WTC11 (cell line): ENCODE results near the gene AKT1S1. TPM values are rescaled to one million over a fixed set of nuclear protein-coding genes. Genes with fewer than 3 reads are reported as not detected.
A peak's percentile ranks its signal among the peaks of the same experiment; 100 is the strongest.

ENCODE experiments used
- ATAC-seq: fragments of 200-7000 bp; cut with Tn5 transposase; 2 replicates; pipeline ENCODE4 v1.10.0; 2021; ENCODE audit warnings: mild to moderate bottlenecking, moderate library complexity
- CTCF ChIA-PET: fragments of 300-600 bp; sonication (Branson Sonifier 250); formaldehyde crosslinking; loops from one replicate; lab custom pipeline; 2021; ENCODE audit warnings: antibody characterized with exemption; lab: Charles Lee
- POLR2A ChIA-PET: fragments of 350-600 bp; sonication (Branson Sonifier 250); formaldehyde crosslinking; loops from one replicate; lab custom pipeline; 2021; ENCODE audit warnings: antibody characterized with exemption; lab: Charles Lee
- DNase-seq: peaks from one replicate; pipeline ENCODE4 v3.0.0; 2021; ENCODE audit warnings: low spot score
- H3K27ac Mint-ChIP-seq: 2 replicates; pipeline ENCODE4 v1.8.0; 2021; ENCODE audit warnings: mixed read lengths
- H3K27me3 Mint-ChIP-seq: 2 replicates; pipeline ENCODE4 v1.8.0; 2021; ENCODE audit warnings: low read depth, mild to moderate bottlenecking, moderate library complexity, mixed read lengths
- H3K36me3 Mint-ChIP-seq: 2 replicates; pipeline ENCODE4 v1.8.0; 2021; ENCODE audit warnings: mixed read lengths
- H3K4me1 Mint-ChIP-seq: 2 replicates; pipeline ENCODE4 v1.8.0; 2022; ENCODE audit warnings: mixed read lengths
- H3K4me3 Mint-ChIP-seq: 2 replicates; pipeline ENCODE4 v1.8.0; 2021; ENCODE audit warnings: mild to moderate bottlenecking, moderate library complexity, mixed read lengths
- H3K9me3 Mint-ChIP-seq: 2 replicates; pipeline ENCODE4 v1.8.0; 2021; ENCODE audit warnings: mixed read lengths
- CREM ChIP-seq: sonication (generic); formaldehyde crosslinking; IDR thresholded peaks from 2 replicates; pipeline ENCODE4 v1.8.1; 2022; ENCODE audit warnings: mild to moderate bottlenecking, missing genetic modification reagents, moderate library complexity
- FOXJ3 ChIP-seq: sonication (generic); formaldehyde crosslinking; IDR thresholded peaks from 2 replicates; pipeline ENCODE4 v1.9.0; 2021; ENCODE audit warnings: missing genetic modification reagents, mild to moderate bottlenecking, borderline replicate concordance
- FOXK1 ChIP-seq: sonication (generic); formaldehyde crosslinking; IDR thresholded peaks from 2 replicates; pipeline ENCODE4 v1.8.0; 2022; ENCODE audit warnings: mild to moderate bottlenecking, moderate library complexity, missing genetic modification reagents
- KAT7 ChIP-seq: sonication (generic); formaldehyde crosslinking; IDR thresholded peaks from 2 replicates; pipeline ENCODE4 v1.8.1; 2023; ENCODE audit warnings: missing genetic modification reagents, mild to moderate bottlenecking, borderline replicate concordance
- MXD4 ChIP-seq: fragments of 250-450 bp; sonication (Bioruptor Pico); IDR thresholded peaks from 2 replicates; pipeline ENCODE4 v1.8.0; 2021; ENCODE audit warnings: mild to moderate bottlenecking, moderate library complexity, borderline replicate concordance
- NFATC4 ChIP-seq: fragments of 250-450 bp; sonication (Bioruptor Pico); IDR thresholded peaks from 2 replicates; pipeline ENCODE4 v1.9.0; 2021; ENCODE audit warnings: mild to moderate bottlenecking
- NFE2L1 ChIP-seq: sonication (generic); formaldehyde crosslinking; IDR thresholded peaks from 2 replicates; pipeline ENCODE4 v1.8.1; 2023; ENCODE audit warnings: missing genetic modification reagents
- NR2C2 ChIP-seq: sonication (generic); formaldehyde crosslinking; IDR thresholded peaks from 2 replicates; pipeline ENCODE4 v1.8.0; 2022; ENCODE audit warnings: mild to moderate bottlenecking, missing genetic modification reagents
- SMAD3 ChIP-seq: sonication (generic); formaldehyde crosslinking; IDR thresholded peaks from 2 replicates; pipeline ENCODE4 v1.8.0; 2022; ENCODE audit warnings: missing genetic modification reagents, mild to moderate bottlenecking, borderline replicate concordance
- SP1 ChIP-seq: sonication (generic); formaldehyde crosslinking; conservative IDR thresholded peaks from 2 replicates; pipeline ENCODE4 v1.8.1; 2022; ENCODE audit warnings: missing genetic modification reagents
- TCF7 ChIP-seq: sonication (generic); formaldehyde crosslinking; IDR thresholded peaks from 2 replicates; pipeline ENCODE4 v1.8.0; 2022; ENCODE audit warnings: mild to moderate bottlenecking, low read depth, missing genetic modification reagents, moderate library complexity
- TEAD4 ChIP-seq: sonication (generic); formaldehyde crosslinking; IDR thresholded peaks from 2 replicates; pipeline ENCODE4 v1.8.0; 2022; ENCODE audit warnings: mild to moderate bottlenecking, missing genetic modification reagents
- TP53 ChIP-seq: sonication (generic); formaldehyde crosslinking; IDR thresholded peaks from 2 replicates; pipeline ENCODE4 v1.8.1; 2023; ENCODE audit warnings: mild to moderate bottlenecking, missing genetic modification reagents
- ZNF138 ChIP-seq: sonication (generic); formaldehyde crosslinking; conservative IDR thresholded peaks from 2 replicates; pipeline ENCODE4 v1.8.1; 2022; ENCODE audit warnings: mild to moderate bottlenecking, moderate library complexity, missing genetic modification reagents
- ZNF317 ChIP-seq: sonication (generic); formaldehyde crosslinking; IDR thresholded peaks from 2 replicates; pipeline ENCODE4 v1.8.1; 2023; ENCODE audit warnings: low read depth, mild to moderate bottlenecking, moderate library complexity, missing genetic modification reagents, borderline replicate concordance
- total RNA-seq: library from RNA; stranded (reverse); gene quantifications from 3 replicates; pipeline ENCODE4 v1.2.3, GENCODE V29; 2021
- TF ChIP-seq, protein P1 (sequence below): fragments of 250-450 bp; sonication (Bioruptor Pico); IDR thresholded peaks from 2 replicates; pipeline ENCODE4 v1.9.0; 2021; ENCODE audit warnings: moderate library complexity, mild to moderate bottlenecking, inconsistent platforms, borderline replicate concordance
- TF ChIP-seq, protein P2 (sequence below): sonication (generic); formaldehyde crosslinking; IDR thresholded peaks from 2 replicates; pipeline ENCODE4 v1.8.0; 2022; ENCODE audit warnings: mild to moderate bottlenecking, missing genetic modification reagents
- TF ChIP-seq, protein P3 (sequence below): sonication (generic); formaldehyde crosslinking; IDR thresholded peaks from 2 replicates; pipeline ENCODE4 v1.8.0; 2023; ENCODE audit warnings: missing genetic modification reagents, mild to moderate bottlenecking, borderline replicate concordance
- TF ChIP-seq, protein P4 (sequence below): sonication (generic); formaldehyde crosslinking; IDR thresholded peaks from 2 replicates; pipeline ENCODE4 v1.8.0; 2023; ENCODE audit warnings: mild to moderate bottlenecking, missing genetic modification reagents
- TF ChIP-seq, protein P5 (sequence below): sonication (generic); formaldehyde crosslinking; IDR thresholded peaks from 2 replicates; pipeline ENCODE4 v1.8.0; 2022; ENCODE audit warnings: missing genetic modification reagents

AKT1S1 gene
- total RNA-seq, 1 experiment from 2014 or later: 47.8 TPM

DNA sequence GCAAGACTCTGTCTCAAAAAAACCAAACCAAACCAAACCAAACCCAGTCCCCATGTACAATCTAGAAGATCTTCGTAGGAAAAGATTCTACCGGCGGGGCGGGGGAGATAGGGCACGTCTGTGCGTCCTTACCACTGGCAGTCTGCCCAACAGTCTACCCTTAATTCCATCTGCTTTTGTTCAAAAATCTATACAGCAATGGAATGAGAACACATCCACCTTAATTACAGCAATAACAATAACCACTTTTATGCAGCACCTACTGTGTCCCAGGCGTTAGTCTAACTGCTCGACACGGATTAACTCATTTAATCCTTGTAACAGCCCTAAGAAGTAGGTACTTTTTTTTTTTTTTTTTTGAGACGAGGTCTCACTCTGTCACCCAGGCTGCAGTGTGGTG is 49.4 kb upstream of the AKT1S1 start:
- Mint-ChIP-seq H3K27me3 (peaks cover 4% of the 10 kb centered on the region; the same call in 1 of the 2 replicates), H3K9me3 (no peaks in the 10 kb centered on the region), H3K4me3 (no peak overlapping the region), H3K4me1 (peaks cover 40% of the 10 kb centered on the region), H3K36me3 (peaks cover 31% of the 10 kb centered on the region), H3K27ac (no peak overlapping the region)
- CTCF ChIA-PET: no interaction called here
- TF ChIP-seq KAT7 (CRISPR knock-in tag) (no peak), SMAD3 (CRISPR knock-in tag) (no peak), FOXJ3 (CRISPR knock-in tag) (no peak), FOXK1 (CRISPR knock-in tag) (no peak), MXD4 (CRISPR knock-in tag) (no peak), NFATC4 (CRISPR knock-in tag) (no peak), SP1 (CRISPR knock-in tag) (no peak), NR2C2 (no peak), TEAD4 (no peak), CREM (no peak), NFE2L1 (CRISPR knock-in tag) (no peak), TCF7 (CRISPR knock-in tag) (no peak)
- TF ChIP-seq, protein P1, sequence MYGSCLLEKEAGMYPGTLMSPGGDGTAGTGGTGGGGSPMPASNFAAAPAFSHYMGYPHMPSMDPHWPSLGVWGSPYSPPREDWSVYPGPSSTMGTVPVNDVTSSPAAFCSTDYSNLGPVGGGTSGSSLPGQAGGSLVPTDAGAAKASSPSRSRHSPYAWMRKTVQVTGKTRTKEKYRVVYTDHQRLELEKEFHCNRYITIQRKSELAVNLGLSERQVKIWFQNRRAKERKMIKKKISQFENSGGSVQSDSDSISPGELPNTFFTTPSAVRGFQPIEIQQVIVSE (CRISPR knock-in tag): no peak
- TF ChIP-seq, protein P2, sequence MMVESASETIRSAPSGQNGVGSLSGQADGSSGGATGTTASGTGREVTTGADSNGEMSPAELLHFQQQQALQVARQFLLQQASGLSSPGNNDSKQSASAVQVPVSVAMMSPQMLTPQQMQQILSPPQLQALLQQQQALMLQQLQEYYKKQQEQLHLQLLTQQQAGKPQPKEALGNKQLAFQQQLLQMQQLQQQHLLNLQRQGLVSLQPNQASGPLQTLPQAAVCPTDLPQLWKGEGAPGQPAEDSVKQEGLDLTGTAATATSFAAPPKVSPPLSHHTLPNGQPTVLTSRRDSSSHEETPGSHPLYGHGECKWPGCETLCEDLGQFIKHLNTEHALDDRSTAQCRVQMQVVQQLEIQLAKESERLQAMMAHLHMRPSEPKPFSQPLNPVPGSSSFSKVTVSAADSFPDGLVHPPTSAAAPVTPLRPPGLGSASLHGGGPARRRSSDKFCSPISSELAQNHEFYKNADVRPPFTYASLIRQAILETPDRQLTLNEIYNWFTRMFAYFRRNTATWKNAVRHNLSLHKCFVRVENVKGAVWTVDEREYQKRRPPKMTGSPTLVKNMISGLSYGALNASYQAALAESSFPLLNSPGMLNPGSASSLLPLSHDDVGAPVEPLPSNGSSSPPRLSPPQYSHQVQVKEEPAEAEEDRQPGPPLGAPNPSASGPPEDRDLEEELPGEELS (CRISPR knock-in tag): no peak
- TF ChIP-seq, protein P3, sequence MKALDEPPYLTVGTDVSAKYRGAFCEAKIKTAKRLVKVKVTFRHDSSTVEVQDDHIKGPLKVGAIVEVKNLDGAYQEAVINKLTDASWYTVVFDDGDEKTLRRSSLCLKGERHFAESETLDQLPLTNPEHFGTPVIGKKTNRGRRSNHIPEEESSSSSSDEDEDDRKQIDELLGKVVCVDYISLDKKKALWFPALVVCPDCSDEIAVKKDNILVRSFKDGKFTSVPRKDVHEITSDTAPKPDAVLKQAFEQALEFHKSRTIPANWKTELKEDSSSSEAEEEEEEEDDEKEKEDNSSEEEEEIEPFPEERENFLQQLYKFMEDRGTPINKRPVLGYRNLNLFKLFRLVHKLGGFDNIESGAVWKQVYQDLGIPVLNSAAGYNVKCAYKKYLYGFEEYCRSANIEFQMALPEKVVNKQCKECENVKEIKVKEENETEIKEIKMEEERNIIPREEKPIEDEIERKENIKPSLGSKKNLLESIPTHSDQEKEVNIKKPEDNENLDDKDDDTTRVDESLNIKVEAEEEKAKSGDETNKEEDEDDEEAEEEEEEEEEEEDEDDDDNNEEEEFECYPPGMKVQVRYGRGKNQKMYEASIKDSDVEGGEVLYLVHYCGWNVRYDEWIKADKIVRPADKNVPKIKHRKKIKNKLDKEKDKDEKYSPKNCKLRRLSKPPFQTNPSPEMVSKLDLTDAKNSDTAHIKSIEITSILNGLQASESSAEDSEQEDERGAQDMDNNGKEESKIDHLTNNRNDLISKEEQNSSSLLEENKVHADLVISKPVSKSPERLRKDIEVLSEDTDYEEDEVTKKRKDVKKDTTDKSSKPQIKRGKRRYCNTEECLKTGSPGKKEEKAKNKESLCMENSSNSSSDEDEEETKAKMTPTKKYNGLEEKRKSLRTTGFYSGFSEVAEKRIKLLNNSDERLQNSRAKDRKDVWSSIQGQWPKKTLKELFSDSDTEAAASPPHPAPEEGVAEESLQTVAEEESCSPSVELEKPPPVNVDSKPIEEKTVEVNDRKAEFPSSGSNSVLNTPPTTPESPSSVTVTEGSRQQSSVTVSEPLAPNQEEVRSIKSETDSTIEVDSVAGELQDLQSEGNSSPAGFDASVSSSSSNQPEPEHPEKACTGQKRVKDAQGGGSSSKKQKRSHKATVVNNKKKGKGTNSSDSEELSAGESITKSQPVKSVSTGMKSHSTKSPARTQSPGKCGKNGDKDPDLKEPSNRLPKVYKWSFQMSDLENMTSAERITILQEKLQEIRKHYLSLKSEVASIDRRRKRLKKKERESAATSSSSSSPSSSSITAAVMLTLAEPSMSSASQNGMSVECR (CRISPR knock-in tag): no peak
- ATAC-seq: no peak
- POLR2A ChIA-PET: no interaction called here
- no peak for DNase-seq

DNA sequence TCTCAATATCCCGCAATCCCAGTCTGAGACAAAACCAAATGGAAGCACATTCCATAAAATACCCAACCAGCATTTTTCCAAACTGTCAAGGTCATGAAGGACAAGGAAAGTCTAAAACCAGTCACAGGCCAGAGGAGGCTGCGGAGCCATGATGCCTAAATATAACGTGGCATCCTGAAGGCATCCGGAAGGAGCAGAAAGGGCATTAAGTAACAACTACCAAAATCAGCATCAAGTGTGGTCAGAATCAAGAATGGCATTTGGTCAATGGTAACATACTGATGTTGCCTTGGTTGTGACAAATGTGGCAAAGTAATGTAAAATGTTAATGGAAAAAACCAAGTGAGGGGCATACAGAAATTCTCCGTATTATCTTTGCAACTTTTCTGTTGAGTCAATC is 48.3 kb upstream of the AKT1S1 start:
- Mint-ChIP-seq H3K27ac (peak overlapping the region; percentile 53), H3K36me3 (peaks cover 33% of the 10 kb centered on the region), H3K4me1 (peaks cover 45% of the 10 kb centered on the region), H3K9me3 (no peaks in the 10 kb centered on the region), H3K4me3 (no peak overlapping the region), H3K27me3 (peaks cover 4% of the 10 kb centered on the region; the same call in 1 of the 2 replicates)
- POLR2A ChIA-PET: no interaction called here
- ATAC-seq (no peak), DNase-seq (no peak)
- CTCF ChIA-PET: interaction anchor here (1.2 kb wide), 1 partner anchor 35 kb away, joined by 5 read pairs; no protein-coding TSS in a partner anchor
- TF ChIP-seq, protein P4, sequence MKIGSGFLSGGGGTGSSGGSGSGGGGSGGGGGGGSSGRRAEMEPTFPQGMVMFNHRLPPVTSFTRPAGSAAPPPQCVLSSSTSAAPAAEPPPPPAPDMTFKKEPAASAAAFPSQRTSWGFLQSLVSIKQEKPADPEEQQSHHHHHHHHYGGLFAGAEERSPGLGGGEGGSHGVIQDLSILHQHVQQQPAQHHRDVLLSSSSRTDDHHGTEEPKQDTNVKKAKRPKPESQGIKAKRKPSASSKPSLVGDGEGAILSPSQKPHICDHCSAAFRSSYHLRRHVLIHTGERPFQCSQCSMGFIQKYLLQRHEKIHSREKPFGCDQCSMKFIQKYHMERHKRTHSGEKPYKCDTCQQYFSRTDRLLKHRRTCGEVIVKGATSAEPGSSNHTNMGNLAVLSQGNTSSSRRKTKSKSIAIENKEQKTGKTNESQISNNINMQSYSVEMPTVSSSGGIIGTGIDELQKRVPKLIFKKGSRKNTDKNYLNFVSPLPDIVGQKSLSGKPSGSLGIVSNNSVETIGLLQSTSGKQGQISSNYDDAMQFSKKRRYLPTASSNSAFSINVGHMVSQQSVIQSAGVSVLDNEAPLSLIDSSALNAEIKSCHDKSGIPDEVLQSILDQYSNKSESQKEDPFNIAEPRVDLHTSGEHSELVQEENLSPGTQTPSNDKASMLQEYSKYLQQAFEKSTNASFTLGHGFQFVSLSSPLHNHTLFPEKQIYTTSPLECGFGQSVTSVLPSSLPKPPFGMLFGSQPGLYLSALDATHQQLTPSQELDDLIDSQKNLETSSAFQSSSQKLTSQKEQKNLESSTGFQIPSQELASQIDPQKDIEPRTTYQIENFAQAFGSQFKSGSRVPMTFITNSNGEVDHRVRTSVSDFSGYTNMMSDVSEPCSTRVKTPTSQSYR (CRISPR knock-in tag): no peak
- TF ChIP-seq KAT7 (CRISPR knock-in tag): no peak
- TF ChIP-seq, protein P5, sequence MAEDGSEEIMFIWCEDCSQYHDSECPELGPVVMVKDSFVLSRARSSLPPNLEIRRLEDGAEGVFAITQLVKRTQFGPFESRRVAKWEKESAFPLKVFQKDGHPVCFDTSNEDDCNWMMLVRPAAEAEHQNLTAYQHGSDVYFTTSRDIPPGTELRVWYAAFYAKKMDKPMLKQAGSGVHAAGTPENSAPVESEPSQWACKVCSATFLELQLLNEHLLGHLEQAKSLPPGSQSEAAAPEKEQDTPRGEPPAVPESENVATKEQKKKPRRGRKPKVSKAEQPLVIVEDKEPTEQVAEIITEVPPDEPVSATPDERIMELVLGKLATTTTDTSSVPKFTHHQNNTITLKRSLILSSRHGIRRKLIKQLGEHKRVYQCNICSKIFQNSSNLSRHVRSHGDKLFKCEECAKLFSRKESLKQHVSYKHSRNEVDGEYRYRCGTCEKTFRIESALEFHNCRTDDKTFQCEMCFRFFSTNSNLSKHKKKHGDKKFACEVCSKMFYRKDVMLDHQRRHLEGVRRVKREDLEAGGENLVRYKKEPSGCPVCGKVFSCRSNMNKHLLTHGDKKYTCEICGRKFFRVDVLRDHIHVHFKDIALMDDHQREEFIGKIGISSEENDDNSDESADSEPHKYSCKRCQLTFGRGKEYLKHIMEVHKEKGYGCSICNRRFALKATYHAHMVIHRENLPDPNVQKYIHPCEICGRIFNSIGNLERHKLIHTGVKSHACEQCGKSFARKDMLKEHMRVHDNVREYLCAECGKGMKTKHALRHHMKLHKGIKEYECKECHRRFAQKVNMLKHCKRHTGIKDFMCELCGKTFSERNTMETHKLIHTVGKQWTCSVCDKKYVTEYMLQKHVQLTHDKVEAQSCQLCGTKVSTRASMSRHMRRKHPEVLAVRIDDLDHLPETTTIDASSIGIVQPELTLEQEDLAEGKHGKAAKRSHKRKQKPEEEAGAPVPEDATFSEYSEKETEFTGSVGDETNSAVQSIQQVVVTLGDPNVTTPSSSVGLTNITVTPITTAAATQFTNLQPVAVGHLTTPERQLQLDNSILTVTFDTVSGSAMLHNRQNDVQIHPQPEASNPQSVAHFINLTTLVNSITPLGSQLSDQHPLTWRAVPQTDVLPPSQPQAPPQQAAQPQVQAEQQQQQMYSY (CRISPR knock-in tag): no peak
- no peak for TF ChIP-seq ZNF138 (CRISPR knock-in tag)
- TF ChIP-seq TP53 (CRISPR knock-in tag): no peak
- TF ChIP-seq MXD4 (CRISPR knock-in tag): no peak
- TF ChIP-seq ZNF317: no peak
- TF ChIP-seq, protein P2 (CRISPR knock-in tag): no peak
